Measurements from ENCODE around the gene BEND6. TPM values are rescaled to one million over a fixed set of nuclear protein-coding genes. Genes with fewer than 3 reads are reported as not detected.

BEND6 gene
- total RNA-seq, 1 donor from 2014 or later = 1.2 TPM

DNA sequence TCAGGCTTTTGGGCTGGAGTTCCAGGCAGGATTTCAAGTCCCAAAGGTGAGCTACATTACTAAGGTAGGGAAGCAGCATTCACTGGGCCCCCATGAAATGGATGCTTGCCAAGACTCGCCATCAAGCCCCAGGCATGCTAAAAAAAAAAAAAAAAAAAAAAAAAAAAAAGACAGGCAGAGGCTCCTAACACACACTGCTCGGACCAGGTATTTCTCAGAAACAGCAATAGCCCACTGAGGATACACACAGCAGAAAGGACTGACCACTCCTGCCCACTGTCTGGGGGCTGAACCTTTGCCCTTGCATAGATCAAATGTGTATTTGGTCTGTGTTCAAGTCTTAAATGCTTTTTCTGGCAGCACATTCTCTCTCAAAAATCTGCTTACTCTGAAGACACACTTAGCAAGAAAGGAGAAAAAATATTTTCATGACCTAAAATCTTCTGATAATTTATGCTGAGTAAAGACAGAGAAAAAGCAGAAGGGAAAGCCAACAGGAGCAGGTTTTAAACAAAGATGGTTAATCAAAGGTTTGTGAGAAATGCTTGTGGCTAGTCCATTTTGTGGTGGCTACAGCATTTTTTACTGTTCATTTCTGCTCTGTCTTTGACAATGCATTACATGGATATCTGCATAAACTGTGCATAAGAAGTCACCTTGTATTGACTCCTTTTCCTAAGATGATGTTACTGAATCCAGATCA lies 37.9 kb upstream of the BEND6 start:
- H3K27ac Mint-ChIP-seq (ENCODE audit: unreplicated experiment) = no peak overlapping the region
- no peaks in the 10 kb centered on the region for H3K27me3 Mint-ChIP-seq (ENCODE audit: unreplicated experiment)
- H3K9me3 Mint-ChIP-seq (ENCODE audit: unreplicated experiment) = no peaks in the 10 kb centered on the region
- H3K36me3 Mint-ChIP-seq (ENCODE audit: unreplicated experiment) = no peaks in the 10 kb centered on the region
- TF ChIP-seq, protein P1, sequence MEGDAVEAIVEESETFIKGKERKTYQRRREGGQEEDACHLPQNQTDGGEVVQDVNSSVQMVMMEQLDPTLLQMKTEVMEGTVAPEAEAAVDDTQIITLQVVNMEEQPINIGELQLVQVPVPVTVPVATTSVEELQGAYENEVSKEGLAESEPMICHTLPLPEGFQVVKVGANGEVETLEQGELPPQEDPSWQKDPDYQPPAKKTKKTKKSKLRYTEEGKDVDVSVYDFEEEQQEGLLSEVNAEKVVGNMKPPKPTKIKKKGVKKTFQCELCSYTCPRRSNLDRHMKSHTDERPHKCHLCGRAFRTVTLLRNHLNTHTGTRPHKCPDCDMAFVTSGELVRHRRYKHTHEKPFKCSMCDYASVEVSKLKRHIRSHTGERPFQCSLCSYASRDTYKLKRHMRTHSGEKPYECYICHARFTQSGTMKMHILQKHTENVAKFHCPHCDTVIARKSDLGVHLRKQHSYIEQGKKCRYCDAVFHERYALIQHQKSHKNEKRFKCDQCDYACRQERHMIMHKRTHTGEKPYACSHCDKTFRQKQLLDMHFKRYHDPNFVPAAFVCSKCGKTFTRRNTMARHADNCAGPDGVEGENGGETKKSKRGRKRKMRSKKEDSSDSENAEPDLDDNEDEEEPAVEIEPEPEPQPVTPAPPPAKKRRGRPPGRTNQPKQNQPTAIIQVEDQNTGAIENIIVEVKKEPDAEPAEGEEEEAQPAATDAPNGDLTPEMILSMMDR (IDR thresholded peaks at IDR 0.05; ENCODE audit: partially characterized antibody, unreplicated experiment) = no peak
- H3K4me3 Mint-ChIP-seq (ENCODE audit: unreplicated experiment) = no peak overlapping the region
- no peak for DNase-seq
- H3K4me1 Mint-ChIP-seq (ENCODE audit: low read depth, unreplicated experiment) = no peaks in the 10 kb centered on the region

- DNase-seq = no peak
- no peaks in the 10 kb centered on the region for H3K4me1 Mint-ChIP-seq (ENCODE audit: low read depth, unreplicated experiment)
- TF ChIP-seq, protein P1 (IDR thresholded peaks at IDR 0.05; ENCODE audit: partially characterized antibody, unreplicated experiment) = no peak
- H3K9me3 Mint-ChIP-seq (ENCODE audit: unreplicated experiment) = no peaks in the 10 kb centered on the region
- H3K27ac Mint-ChIP-seq (ENCODE audit: unreplicated experiment) = no peak overlapping the region
- H3K27me3 Mint-ChIP-seq (ENCODE audit: unreplicated experiment) = no peaks in the 10 kb centered on the region
- no peak overlapping the region for H3K4me3 Mint-ChIP-seq (ENCODE audit: unreplicated experiment)
- H3K36me3 Mint-ChIP-seq (ENCODE audit: unreplicated experiment) = no peaks in the 10 kb centered on the region
Measured at GRCh38 chr6:56922645-56923044, 32.3 kb upstream of the BEND6 start.

- DNase-seq = no peak
- no peak overlapping the region for H3K27ac Mint-ChIP-seq (ENCODE audit: unreplicated experiment)
- no peaks in the 10 kb centered on the region for H3K9me3 Mint-ChIP-seq (ENCODE audit: unreplicated experiment)
- H3K4me3 Mint-ChIP-seq (ENCODE audit: unreplicated experiment) = no peak overlapping the region
- H3K4me1 Mint-ChIP-seq (ENCODE audit: low read depth, unreplicated experiment) = no peaks in the 10 kb centered on the region
- no peaks in the 10 kb centered on the region for H3K36me3 Mint-ChIP-seq (ENCODE audit: unreplicated experiment)
- TF ChIP-seq, protein P1 (IDR thresholded peaks at IDR 0.05; ENCODE audit: partially characterized antibody, unreplicated experiment) = no peak
- H3K27me3 Mint-ChIP-seq (ENCODE audit: unreplicated experiment) = no peaks in the 10 kb centered on the region
Measured at GRCh38 chr6:56923565-56923964, 31.3 kb upstream of the BEND6 start.

GRCh38 chr6:56927538-56928453 lies 27.1 kb upstream of the BEND6 start:
- Mint-ChIP-seq H3K9me3 (ENCODE audit: unreplicated experiment) (no peaks in the 10 kb centered on the region), H3K36me3 (ENCODE audit: unreplicated experiment) (no peaks in the 10 kb centered on the region), H3K27me3 (ENCODE audit: unreplicated experiment) (no peaks in the 10 kb centered on the region), H3K4me1 (ENCODE audit: low read depth, unreplicated experiment) (no peaks in the 10 kb centered on the region), H3K27ac (ENCODE audit: unreplicated experiment) (no peak overlapping the region), H3K4me3 (ENCODE audit: unreplicated experiment) (no peak overlapping the region)
- TF ChIP-seq, protein P1 (IDR thresholded peaks at IDR 0.05; ENCODE audit: partially characterized antibody, unreplicated experiment) = no peak
- DNase-seq = no peak

DNA sequence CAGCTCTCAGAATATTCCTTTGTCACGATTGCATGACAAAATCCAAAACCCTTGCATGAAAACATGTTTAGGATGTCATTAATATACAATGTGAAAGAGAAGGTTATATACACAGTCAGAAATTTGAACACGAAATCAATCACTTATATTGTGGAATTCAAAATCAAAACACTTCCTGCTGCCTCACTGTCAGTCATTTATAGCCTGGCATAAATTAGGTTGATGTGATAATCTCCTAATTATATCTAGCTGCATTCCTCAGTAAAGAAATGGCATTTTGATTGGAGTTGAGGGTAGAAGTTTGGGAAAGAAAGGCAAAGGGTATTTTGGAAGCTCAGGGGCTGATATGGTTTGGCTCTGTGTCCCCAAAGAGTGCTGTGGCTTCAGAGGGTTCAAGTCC lies 24.1 kb upstream of the BEND6 start:
- Mint-ChIP-seq H3K27ac (ENCODE audit: unreplicated experiment) (no peak overlapping the region), H3K27me3 (ENCODE audit: unreplicated experiment) (no peaks in the 10 kb centered on the region), H3K9me3 (ENCODE audit: unreplicated experiment) (no peaks in the 10 kb centered on the region), H3K36me3 (ENCODE audit: unreplicated experiment) (no peaks in the 10 kb centered on the region), H3K4me3 (ENCODE audit: unreplicated experiment) (no peak overlapping the region), H3K4me1 (ENCODE audit: low read depth, unreplicated experiment) (no peaks in the 10 kb centered on the region)
- TF ChIP-seq, protein P1 (IDR thresholded peaks at IDR 0.05; ENCODE audit: partially characterized antibody, unreplicated experiment) = no peak
- DNase-seq = no peak
